Neural cell (in vitro differentiated cells): ENCODE data around the gene PARP9.

Experiments
- CTCF ChIP-seq: fragments of 450-650 bp; IDR thresholded peaks from 2 replicates; pipeline ENCODE4 v1.5.1; 2014; ENCODE audit warnings: antibody characterized with exemption, mild to moderate bottlenecking, moderate library complexity; ENCODE audit not compliant: poor library complexity, severe bottlenecking
- EP300 ChIP-seq: fragments of 450-650 bp; conservative IDR thresholded peaks from 2 replicates; pipeline ENCODE4 v1.6.1; 2014; ENCODE audit warnings: antibody characterized with exemption, mild to moderate bottlenecking, moderate library complexity; ENCODE audit not compliant: poor library complexity, severe bottlenecking
- EZH2 ChIP-seq: fragments of 200-600, 300-800 bp; shearing (Covaris generic), sonication (generic); IDR thresholded peaks from 2 replicates; pipeline ENCODE4 v1.6.1; 2014; ENCODE audit warnings: antibody characterized with exemption, low read length, borderline replicate concordance, mild to moderate bottlenecking; ENCODE audit not compliant: insufficient read depth, poor library complexity, severe bottlenecking
- POLR2AphosphoS5 ChIP-seq: IDR thresholded peaks from 2 replicates; pipeline ENCODE4 v1.6.1; 2012
- RAD21 ChIP-seq: fragments of 450-650 bp; conservative IDR thresholded peaks from 2 replicates; pipeline ENCODE4 v1.6.1; 2014; ENCODE audit warnings: antibody characterized with exemption, mild to moderate bottlenecking, moderate library complexity
- SMC3 ChIP-seq: fragments of 450-650 bp; conservative IDR thresholded peaks from 2 replicates; pipeline ENCODE4 v1.6.1; 2014; ENCODE audit warnings: antibody characterized with exemption, mild to moderate bottlenecking, moderate library complexity; ENCODE audit not compliant: poor library complexity

- no peak for TF ChIP-seq POLR2AphosphoS5
- no peak for TF ChIP-seq CTCF
- TF ChIP-seq EP300: no peak
- TF ChIP-seq EZH2: no peak
- TF ChIP-seq RAD21: no peak
- TF ChIP-seq SMC3: no peak
Measured at GRCh38 chr3:122535964-122536631, 28.0 kb downstream of the PARP9 start.
